ENCODE data around the gene PTPRG. TPM values are rescaled to one million over a fixed set of nuclear protein-coding genes. Genes with fewer than 3 reads are reported as not detected.

PTPRG gene
- total and polyA plus RNA-seq, 2 of the 13 experiments (the other 11 are each of a cell fraction or from before 2014, with no cell fraction given), result 8.0 to 25.3 TPM

DNA sequence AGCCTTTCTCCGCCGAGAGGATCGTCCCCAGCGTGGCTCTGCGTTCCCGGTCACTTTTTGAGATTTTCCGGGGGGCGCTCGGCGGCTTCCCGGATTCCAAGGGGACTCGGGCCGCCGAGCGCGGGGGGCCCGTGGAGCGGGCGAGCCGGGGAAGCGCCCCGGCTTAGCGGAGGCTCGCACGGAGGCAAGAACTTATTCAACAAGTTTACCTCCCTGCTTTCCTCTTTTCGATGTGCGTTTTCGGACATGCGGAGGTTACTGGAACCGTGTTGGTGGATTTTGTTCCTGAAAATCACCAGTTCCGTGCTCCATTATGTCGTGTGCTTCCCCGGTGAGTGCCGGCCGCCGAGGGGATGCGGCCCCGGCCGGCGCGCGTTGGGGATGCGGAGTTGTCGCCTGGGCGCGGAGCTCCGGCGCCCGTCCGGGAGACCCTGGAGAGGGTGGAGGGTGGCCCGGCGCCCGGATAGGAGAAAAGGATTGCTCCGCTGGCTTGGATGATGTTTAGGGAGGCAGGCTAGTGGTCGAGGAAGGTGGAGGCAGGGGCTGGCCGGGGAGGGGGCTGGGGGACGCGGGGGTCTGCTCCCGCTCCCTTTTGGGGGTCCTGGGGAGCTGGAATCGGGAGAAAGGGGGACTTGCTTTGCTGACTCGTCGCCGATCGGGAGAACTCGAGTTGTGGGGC lies 810 bp downstream of the PTPRG start (continued):
- TF ChIP-seq, protein P1, sequence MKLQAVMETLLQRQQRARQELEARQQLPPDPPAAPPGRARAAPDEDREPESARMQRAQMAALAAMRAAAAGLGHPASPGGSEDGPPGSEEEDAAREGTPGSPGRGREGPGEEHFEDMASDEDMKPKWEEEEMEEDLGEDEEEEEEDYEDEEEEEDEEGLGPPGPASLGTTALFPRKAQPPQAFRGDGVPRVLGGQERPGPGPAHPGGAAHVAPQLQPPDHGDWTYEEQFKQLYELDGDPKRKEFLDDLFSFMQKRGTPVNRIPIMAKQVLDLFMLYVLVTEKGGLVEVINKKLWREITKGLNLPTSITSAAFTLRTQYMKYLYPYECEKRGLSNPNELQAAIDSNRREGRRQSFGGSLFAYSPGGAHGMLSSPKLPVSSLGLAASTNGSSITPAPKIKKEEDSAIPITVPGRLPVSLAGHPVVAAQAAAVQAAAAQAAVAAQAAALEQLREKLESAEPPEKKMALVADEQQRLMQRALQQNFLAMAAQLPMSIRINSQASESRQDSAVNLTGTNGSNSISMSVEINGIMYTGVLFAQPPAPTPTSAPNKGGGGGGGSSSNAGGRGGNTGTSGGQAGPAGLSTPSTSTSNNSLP (IDR thresholded peaks at IDR 0.05; ENCODE audit: low read depth, low read length), result no peak
- no peak for TF ChIP-seq ZBTB26 (CRISPR knock-in tag; IDR thresholded peaks at IDR 0.05; ENCODE audit: borderline replicate concordance)
- TF ChIP-seq ZNF615 (CRISPR knock-in tag; IDR thresholded peaks at IDR 0.05; ENCODE audit: borderline replicate concordance), result no peak
- no peak for TF ChIP-seq ZBTB42 (CRISPR knock-in tag; IDR thresholded peaks at IDR 0.05)
- TF ChIP-seq PHF20 (CRISPR knock-in tag; IDR thresholded peaks at IDR 0.05), result no peak
- no peak for TF ChIP-seq GZF1 (CRISPR knock-in tag; IDR thresholded peaks at IDR 0.05)
- no peak for TF ChIP-seq ARNT2 (CRISPR knock-in tag; IDR thresholded peaks at IDR 0.05; ENCODE audit: low read depth)
- TF ChIP-seq, protein P2, sequence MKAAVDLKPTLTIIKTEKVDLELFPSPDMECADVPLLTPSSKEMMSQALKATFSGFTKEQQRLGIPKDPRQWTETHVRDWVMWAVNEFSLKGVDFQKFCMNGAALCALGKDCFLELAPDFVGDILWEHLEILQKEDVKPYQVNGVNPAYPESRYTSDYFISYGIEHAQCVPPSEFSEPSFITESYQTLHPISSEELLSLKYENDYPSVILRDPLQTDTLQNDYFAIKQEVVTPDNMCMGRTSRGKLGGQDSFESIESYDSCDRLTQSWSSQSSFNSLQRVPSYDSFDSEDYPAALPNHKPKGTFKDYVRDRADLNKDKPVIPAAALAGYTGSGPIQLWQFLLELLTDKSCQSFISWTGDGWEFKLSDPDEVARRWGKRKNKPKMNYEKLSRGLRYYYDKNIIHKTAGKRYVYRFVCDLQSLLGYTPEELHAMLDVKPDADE (CRISPR knock-in tag; IDR thresholded peaks at IDR 0.05), result no peak
- 0 out of 2 replicates have a peak, but pooled peaks have one; percentile 5 for TF ChIP-seq ZFYVE20 (CRISPR knock-in tag; IDR thresholded peaks at IDR 0.05; ENCODE audit: borderline replicate concordance, low read depth)
- TF ChIP-seq ZNF598 (CRISPR knock-in tag; IDR thresholded peaks at IDR 0.05; ENCODE audit: borderline replicate concordance), result no peak
- TF ChIP-seq, protein P3, sequence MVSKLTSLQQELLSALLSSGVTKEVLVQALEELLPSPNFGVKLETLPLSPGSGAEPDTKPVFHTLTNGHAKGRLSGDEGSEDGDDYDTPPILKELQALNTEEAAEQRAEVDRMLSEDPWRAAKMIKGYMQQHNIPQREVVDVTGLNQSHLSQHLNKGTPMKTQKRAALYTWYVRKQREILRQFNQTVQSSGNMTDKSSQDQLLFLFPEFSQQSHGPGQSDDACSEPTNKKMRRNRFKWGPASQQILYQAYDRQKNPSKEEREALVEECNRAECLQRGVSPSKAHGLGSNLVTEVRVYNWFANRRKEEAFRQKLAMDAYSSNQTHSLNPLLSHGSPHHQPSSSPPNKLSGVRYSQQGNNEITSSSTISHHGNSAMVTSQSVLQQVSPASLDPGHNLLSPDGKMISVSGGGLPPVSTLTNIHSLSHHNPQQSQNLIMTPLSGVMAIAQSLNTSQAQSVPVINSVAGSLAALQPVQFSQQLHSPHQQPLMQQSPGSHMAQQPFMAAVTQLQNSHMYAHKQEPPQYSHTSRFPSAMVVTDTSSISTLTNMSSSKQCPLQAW (CRISPR knock-in tag; IDR thresholded peaks at IDR 0.05), result no peak
- TF ChIP-seq GPBP1L1 (CRISPR knock-in tag; IDR thresholded peaks at IDR 0.05), result no peak
- no peak for TF ChIP-seq MAFK (conservative IDR thresholded peaks at IDR 0.05 in 1 of 2, IDR thresholded peaks at IDR 0.05 in 1 of 2; ENCODE audit: low read length in 2 of 2)
- TF ChIP-seq ZSCAN29 (CRISPR knock-in tag; conservative IDR thresholded peaks at IDR 0.05), result no peak
- no peak for TF ChIP-seq SIN3A (IDR thresholded peaks at IDR 0.05; ENCODE audit: borderline replicate concordance, low read depth, low read length)
- TF ChIP-seq, protein P4, sequence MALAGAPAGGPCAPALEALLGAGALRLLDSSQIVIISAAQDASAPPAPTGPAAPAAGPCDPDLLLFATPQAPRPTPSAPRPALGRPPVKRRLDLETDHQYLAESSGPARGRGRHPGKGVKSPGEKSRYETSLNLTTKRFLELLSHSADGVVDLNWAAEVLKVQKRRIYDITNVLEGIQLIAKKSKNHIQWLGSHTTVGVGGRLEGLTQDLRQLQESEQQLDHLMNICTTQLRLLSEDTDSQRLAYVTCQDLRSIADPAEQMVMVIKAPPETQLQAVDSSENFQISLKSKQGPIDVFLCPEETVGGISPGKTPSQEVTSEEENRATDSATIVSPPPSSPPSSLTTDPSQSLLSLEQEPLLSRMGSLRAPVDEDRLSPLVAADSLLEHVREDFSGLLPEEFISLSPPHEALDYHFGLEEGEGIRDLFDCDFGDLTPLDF (CRISPR knock-in tag; IDR thresholded peaks at IDR 0.05), result no peak
- no peak for TF ChIP-seq ZNF891 (CRISPR knock-in tag; IDR thresholded peaks at IDR 0.05)
- no peak for TF ChIP-seq HNRNPLL (IDR thresholded peaks at IDR 0.05; ENCODE audit: low read depth, low read length, poor library complexity, severe bottlenecking)
- TF ChIP-seq ZNF749 (CRISPR knock-in tag; IDR thresholded peaks at IDR 0.05; ENCODE audit: borderline replicate concordance), result no peak
- TF ChIP-seq ZNF552 (CRISPR knock-in tag; IDR thresholded peaks at IDR 0.05; ENCODE audit: borderline replicate concordance), result no peak

Measured in HepG2 (cell line).